SK-N-SH treated with all-trans-retinoic acid at 6 μM for 48 hours (cell line): ENCODE data around the gene SLC6A6.

Source experiments
- ARNTL ChIP-seq: fragments of 450-650 bp; formaldehyde crosslinking; IDR thresholded peaks from 2 replicates; pipeline ENCODE4 v1.5.0; 2020; ENCODE audit warnings: low read depth, mild to moderate bottlenecking, moderate library complexity, borderline replicate concordance
- BACH2 ChIP-seq: fragments of 250-450 bp; sonication (Bioruptor Pico); IDR thresholded peaks from 2 replicates; pipeline ENCODE4 v1.9.0; 2021; ENCODE audit warnings: mild to moderate bottlenecking, borderline replicate concordance
- PATZ1 ChIP-seq: fragments of 250-450 bp; sonication (Bioruptor Pico); IDR thresholded peaks from 2 replicates; pipeline ENCODE4 v1.8.0; 2020; ENCODE audit warnings: mild to moderate bottlenecking, moderate library complexity, borderline replicate concordance
- POU6F1 ChIP-seq: fragments of 250-450 bp; sonication (Bioruptor Pico); IDR thresholded peaks from 2 replicates; pipeline ENCODE4 v1.8.0; 2021; ENCODE audit warnings: low read depth, mild to moderate bottlenecking, moderate library complexity, borderline replicate concordance
- PPARA ChIP-seq: fragments of 250-450 bp; sonication (Bioruptor Pico); IDR thresholded peaks from 2 replicates; pipeline ENCODE4 v1.5.0; 2020; ENCODE audit warnings: mild to moderate bottlenecking, borderline replicate concordance
- RARB ChIP-seq: fragments of 250-450 bp; sonication (Bioruptor Pico); IDR thresholded peaks from 2 replicates; pipeline ENCODE4 v1.8.0; 2021; ENCODE audit warnings: mild to moderate bottlenecking, moderate library complexity
- SNAI2 ChIP-seq: fragments of 250-450 bp; sonication (Bioruptor Pico); IDR thresholded peaks from 2 replicates; pipeline ENCODE4 v1.5.0; 2020; ENCODE audit warnings: mild to moderate bottlenecking, moderate library complexity
- TCF4 ChIP-seq: fragments of 250-450 bp; sonication (Bioruptor Pico); IDR thresholded peaks from 2 replicates; pipeline ENCODE4 v1.8.0; 2021; ENCODE audit warnings: mild to moderate bottlenecking, moderate library complexity, borderline replicate concordance
- TOX ChIP-seq: fragments of 250-450 bp; sonication (Bioruptor Pico); IDR thresholded peaks from 2 replicates; pipeline ENCODE4 v1.8.0; 2021; ENCODE audit warnings: mild to moderate bottlenecking, moderate library complexity, borderline replicate concordance
- TSHZ2 ChIP-seq: fragments of 250-450 bp; sonication (Bioruptor Pico); IDR thresholded peaks from 2 replicates; pipeline ENCODE4 v1.5.0; 2020; ENCODE audit warnings: mild to moderate bottlenecking, moderate library complexity
- ZFP3 ChIP-seq: fragments of 250-450 bp; sonication (Bioruptor Pico); IDR thresholded peaks from 2 replicates; pipeline ENCODE4 v1.5.0; 2020; ENCODE audit warnings: mild to moderate bottlenecking, moderate library complexity
- ZFP30 ChIP-seq: fragments of 450-650 bp; formaldehyde crosslinking; IDR thresholded peaks from 2 replicates; pipeline ENCODE4 v1.5.0; 2022; ENCODE audit warnings: mild to moderate bottlenecking, moderate library complexity
- ZNF565 ChIP-seq: fragments of 450-650 bp; formaldehyde crosslinking; conservative IDR thresholded peaks from 2 replicates; pipeline ENCODE4 v1.5.0; 2020; ENCODE audit warnings: low read depth, mild to moderate bottlenecking, moderate library complexity
- TF ChIP-seq, protein P1 (sequence below): fragments of 250-450 bp; sonication (Bioruptor Pico); IDR thresholded peaks from 2 replicates; pipeline ENCODE4 v1.5.1; 2020; ENCODE audit warnings: low read depth, mild to moderate bottlenecking, moderate library complexity

- TF ChIP-seq ZFP30 (CRISPR knock-in tag) (no peak), PPARA (CRISPR knock-in tag) (no peak), SNAI2 (CRISPR knock-in tag) (no peak), PATZ1 (CRISPR knock-in tag) (no peak), BACH2 (CRISPR knock-in tag) (no peak), ZNF565 (no peak), POU6F1 (CRISPR knock-in tag) (no peak), RARB (no peak), TCF4 (CRISPR knock-in tag) (no peak), ARNTL (CRISPR knock-in tag) (no peak), TOX (no peak), TSHZ2 (no peak), ZFP3 (CRISPR knock-in tag) (no peak)
- TF ChIP-seq, protein P1, sequence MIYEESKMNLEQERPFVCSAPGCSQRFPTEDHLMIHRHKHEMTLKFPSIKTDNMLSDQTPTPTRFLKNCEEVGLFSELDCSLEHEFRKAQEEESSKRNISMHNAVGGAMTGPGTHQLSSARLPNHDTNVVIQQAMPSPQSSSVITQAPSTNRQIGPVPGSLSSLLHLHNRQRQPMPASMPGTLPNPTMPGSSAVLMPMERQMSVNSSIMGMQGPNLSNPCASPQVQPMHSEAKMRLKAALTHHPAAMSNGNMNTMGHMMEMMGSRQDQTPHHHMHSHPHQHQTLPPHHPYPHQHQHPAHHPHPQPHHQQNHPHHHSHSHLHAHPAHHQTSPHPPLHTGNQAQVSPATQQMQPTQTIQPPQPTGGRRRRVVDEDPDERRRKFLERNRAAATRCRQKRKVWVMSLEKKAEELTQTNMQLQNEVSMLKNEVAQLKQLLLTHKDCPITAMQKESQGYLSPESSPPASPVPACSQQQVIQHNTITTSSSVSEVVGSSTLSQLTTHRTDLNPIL (CRISPR knock-in tag): no peak
These were observed 3.7 kb upstream of the SLC6A6 start for GRCh38 chr3:14398797-14399106.
